Skin of body (tissue), 2 donors: Measurements from ENCODE around the gene CR1L. TPM values are rescaled to one million over a fixed set of nuclear protein-coding genes. Genes with fewer than 3 reads are reported as not detected.
"Not testable (repeated sequence)": the region's sequence is repeated elsewhere in the genome, so short reads cannot be mapped to it uniquely, and the experiment has no call there.

Source experiments
- DNase-seq: peaks from one replicate; lab custom pipeline; 2025; lab: John Stamatoyannopoulos, UW
- total RNA-seq: library from RNA; depleted of rRNA; stranded (reverse); fragments of >200 nt; gene quantifications from one replicate; pipeline ENCODE4 v1.2.3, GENCODE V29; 2014

CR1L gene
- total RNA-seq, 1 donor from 2014 or later = 1.6 TPM

DNA sequence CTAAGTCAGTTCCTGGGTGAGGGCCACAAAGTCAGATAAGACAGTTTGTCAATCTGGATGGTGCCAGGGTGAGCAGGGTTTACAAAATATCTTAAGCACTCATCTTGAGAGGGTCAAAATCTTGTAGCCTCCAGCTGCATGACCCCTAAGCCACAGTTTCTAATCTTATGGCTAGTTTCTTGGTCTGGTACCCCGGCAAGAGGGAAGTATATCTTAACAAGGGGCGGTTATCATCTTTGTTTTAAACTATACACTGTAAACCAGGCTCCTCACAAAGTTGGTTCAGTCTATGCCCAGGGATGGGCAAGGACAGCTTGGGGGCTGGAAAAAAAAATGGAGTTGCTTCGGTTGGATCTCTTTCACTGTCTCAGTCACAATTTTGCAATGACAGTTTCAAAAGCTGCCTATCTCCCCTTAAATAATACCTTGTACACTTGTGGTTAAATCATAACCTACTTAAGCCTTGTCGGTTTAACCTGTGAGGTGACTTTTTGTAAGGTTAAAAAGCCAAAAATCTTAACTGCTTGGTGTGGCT, 99.1 kb downstream of the CR1L start:
- DNase-seq = no peak

DNA sequence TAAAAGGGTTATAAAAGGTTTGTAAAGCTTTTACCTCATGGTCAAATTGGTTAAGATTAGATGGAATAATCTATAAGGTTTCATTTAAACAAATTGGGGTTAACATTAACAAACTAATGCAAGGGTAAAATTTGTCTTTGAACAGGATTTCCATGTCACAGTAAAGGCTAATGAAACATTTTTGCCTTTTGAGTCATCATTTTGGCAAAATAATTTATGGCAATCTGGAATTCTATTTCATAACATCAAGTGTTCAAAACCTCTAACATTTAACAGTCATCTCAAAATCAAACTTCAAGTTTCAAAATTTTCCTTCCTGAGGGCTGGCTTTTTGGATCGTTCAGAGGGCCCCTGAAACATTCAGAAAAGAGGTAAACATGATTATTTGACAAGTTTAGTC, 100.4 kb downstream of the CR1L start:
- no peak for DNase-seq

DNA sequence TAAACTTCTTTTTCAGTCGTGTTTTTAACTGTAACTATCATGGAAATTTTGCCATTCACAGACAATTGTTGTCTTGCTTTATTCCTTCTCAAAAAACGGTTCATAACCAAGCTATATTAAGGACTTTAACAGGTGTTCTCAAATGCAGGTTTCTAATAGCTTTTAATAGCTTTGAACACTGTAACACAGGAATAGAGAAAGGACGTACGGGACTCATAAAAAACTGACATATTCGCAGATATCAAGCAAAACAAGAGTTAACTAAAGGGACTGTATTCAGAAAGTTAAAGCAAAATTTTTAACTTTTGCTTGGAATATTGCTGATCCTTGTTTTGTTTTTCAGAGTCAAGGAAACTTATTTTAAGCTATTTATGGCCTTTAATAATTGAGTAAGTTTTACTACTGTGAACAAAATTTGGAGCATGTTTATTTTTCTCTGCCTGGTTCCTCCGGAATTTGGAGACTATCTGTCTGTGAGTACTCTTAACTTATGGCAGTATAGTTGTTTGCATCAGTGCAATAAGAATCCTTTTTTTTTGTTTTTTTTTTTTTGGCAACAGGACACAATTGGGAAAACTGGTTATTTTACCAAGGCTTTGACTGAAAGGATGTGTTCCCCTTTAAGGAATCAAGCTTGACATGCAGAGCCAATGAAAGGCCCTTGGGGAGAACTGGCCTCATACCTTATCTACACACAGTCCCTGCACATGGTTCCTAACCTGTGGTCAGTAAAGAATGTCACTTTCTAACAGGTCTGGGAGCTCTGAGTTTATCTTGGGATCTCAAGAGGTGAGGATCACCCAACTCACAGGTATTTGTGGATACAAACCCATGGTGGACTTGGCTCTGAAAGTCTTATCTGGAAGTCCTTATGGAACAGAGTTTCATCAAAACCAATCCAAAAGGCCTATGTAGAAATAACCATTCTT, 101.2 kb downstream of the CR1L start:
- DNase-seq = no peak

DNA sequence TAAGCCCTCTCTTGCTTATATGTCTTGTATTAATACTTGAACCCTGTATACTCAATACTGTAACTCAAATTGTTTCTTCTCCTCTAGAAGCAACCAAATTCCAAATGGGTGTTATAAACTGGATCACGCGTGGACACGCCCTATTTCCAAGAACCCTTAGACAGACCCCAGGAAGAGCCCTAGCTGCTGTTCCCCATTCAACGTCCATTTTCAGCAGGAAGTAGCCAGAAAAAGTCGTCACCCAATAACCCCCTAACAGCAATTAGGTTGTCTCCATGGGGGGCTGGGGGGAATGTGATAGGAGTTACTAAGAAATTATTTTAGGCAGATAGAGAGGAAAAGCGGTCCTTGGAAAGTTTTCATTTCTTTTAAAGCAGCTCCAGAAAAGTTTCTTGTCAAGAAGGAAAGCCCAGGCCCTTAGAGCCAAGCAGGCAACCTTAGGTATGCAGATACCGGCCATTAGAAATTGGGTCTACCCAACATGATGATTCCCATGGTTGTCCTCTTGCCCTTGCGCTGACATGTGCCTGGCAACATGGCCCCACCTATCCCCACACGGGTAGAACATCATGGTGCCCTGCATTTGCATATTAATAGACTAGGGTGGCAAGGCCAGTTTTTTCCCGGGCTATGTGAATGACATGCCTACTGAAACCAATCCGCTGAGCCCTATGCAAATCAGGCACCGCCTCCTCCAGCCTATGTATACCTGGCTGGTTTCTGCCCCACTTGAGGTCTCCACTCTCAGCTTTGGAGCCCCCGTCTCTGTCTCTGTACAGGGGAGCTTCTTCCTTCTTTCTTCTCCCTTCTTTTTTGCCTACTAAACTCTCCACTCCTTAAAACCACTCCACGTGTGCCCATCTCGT, 102.9 kb downstream of the CR1L start:
- DNase-seq = no peak

DNA sequence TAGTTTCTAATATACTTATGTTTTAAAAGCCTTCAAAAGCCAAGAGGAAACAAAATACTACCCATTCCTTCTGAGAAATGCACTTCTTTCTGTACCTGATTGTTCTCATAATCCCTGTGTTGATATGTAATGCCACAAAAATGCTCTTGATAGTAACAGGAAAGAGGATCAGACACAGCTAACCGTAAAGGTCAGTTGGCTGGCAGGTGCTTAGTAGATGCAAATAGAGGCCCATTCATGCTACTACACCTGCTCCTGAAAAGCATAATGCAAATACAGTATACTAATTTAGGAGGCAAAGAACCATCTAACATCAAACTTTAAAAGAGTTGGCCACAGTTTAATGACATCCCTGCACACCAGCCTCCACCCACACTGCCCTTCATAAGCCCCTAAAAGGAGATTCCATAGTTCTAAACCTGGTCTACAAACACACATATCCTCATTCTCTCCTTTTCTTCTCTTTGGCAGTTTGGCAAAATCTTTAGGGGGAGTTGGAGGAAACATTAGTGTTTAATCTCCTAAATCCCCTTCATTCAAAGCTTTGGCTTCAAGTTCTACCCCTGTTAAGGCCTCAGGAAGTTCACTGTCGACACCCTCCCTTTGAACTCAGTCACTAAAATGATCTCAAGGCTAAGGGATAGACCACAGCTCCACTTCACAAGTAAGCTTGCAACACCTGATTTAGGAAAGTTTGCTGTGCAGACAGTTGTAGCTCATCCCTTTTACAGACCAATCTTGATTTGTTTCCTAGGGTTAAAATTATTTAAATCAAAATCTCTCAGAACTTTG, 104.0 kb downstream of the CR1L start:
- no peak for DNase-seq

DNA sequence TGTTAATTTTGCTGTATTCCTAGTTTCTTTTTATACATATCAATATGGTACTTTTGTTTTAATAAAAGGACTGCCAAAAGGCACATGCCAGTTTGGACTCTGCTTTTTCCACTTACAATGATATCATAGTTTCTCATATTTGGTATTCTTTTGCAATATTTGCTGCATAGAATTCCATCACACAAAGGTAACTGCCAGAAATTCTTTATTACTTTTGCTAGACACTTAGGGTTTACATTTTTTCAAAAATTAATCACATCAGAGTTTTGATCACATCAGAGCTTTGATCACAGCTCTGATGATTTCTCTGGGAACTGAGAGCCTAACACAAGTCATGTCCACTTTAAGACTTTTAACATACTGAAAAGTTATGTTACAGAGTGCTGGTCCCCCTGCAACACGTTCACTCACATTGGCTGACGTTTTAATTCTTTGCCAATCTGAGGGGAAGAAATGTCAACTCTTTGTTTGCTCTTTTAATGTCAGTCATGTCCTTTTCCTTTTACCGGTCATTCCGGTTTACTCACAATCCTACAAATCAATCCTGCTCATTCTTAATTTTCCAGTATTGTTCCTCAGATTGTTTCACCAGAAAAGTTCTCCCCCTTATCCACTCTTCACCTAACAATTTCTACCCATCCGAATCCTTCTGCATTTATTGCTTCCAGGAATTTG, 105.8 kb downstream of the CR1L start:
- no peak for DNase-seq

DNA sequence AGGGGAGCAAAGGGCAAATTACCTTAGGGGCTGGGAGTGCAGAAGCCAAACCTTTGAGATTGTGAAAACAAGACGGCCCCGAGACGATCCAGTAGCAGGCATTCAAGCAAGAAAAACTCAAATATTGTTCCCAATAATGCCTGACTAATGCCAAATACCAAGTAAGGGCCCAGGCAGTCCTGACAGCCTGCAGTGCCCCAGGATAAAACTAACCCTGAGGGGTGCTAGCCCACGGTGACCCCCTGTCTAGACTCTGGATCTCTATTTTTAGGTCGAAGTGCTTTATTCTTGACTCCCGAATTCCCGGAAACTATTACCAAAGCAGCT, 106.5 kb downstream of the CR1L start:
- not testable (repeated sequence) for DNase-seq

DNA sequence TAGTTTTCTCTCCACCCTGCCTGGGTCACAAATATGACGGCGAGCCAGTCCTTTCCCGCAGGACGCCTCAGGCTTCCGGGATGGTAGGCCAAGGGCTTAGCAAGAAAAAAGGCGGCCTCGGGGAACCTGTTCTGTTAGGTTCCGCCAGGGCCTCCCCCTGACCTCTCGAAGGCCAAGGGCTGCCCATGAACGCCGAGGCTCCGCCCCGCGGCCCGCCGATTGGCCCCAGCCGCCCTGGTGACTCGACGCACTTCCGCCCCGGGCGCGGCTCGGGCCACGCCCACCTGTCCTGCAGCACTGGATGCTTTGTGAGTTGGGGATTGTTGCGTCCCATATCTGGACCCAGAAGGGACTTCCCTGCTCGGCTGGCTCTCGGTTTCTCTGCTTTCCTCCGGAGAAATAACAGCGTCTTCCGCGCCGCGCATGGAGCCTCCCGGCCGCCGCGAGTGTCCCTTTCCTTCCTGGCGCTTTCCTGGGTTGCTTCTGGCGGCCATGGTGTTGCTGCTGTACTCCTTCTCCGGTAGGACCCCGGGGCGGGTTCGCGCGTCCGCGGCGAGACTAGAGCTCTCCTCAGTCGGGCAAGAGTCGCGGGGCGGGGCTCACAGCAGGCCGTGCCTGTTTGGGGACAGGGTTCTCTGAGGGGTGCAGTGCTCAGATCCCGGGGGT, 107.0 kb downstream of the CR1L start, which contains the start of gene CD46:
Gene CD46 (plus strand): TSS at position 265 of the 666 bp plus-strand sequence. CDS start 159 bp downstream, at position 424.
- peak; percentile 85 for DNase-seq

DNA sequence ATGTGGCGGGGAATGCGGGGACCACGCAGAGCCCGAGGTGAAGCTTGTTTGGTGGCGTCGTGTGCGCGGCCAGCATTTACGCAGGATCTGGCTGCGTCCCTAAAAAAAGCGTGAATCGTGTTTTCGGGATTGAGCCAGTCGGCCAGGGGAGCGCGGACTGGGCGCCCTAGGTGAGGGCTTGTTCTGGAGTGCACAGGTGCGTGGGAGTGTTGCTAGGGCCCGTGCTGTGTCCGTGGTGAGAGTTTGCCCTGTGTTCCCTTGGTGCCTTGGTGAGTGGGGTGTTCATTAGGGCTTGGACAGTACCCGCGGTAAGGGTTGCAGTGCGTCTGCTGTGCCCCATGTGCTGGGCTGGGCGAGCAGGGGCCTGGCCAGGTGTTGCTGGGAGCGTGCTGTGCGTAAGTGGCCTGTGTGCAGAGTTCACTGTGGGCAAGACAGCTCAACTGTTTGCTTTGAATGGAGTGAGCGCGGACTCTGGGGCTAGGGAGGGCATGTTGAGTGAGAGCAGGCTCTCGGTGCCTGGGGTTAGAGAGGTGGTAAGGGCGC, 107.6 kb downstream of the CR1L start:
- no peak for DNase-seq

DNA sequence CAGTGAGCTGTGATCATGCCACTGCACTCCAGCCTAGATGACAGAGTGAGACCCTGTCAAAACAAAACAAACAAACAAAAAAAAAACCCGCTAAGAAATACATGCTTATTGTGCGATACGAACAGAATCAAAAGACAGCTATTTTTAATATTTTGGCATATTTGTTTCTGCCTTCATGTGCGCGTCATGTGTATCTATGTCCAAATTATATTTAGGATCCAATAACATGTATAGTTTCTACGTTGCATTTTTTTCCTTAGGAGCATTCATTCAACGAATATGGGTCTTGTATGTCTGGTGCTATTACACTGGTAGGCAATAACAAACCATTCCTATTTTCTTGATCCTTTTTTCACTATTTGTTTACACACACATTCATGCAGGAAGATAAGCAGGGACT, 108.7 kb downstream of the CR1L start:
- no peak for DNase-seq

DNA sequence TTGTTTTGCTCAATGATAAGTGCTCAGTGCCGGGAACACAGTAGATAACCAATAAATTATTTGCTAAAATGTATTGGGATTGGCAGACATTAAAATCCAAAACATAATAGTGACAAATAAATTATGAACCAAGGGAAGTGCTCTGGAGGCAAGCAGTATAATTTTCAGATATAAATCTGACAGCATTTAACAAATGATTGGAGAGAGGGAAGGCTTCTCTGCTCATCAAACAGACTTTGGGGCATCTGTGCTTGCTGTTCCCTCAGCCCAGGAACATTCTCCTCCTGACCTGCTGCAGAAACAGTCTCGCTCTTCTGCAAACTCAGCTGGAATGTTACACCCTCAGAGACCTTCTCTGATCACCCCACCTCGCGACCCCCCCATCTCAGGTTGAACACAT, 109.1 kb downstream of the CR1L start:
- DNase-seq = no peak

DNA sequence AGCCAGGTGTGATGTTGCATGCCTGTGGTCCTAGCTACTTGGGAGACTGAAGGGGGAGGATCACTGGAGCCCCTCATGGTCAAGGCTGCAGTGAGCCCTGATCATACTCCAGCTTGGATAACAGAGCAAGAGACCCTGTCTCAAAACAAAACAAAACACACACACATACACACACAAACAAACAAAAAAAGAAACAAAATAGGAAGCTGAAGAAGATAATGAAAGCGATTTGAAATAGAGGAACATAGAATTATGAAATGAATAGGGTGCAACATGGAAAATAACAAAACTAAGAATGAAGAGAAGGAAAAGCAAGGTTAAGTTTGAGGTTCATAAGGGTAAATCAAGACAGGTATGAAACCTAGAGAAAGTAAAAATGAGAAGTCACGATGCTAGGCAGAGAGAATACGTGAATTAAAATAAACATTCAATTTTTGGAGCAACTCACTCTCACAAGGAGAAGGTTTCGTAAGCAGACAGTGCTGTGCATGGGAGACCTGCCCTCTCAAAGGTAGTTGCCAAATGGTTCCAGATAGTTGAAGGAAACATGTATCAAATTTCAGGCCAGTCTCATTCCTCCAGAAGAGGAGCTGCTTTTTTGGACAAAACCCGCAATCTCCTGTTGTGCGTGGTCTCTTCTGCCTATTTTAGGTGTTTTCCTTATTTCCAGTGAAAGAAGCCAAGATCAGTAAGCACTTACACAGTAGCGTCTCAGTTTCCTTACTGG, 110.2 kb downstream of the CR1L start:
- no peak for DNase-seq

DNA sequence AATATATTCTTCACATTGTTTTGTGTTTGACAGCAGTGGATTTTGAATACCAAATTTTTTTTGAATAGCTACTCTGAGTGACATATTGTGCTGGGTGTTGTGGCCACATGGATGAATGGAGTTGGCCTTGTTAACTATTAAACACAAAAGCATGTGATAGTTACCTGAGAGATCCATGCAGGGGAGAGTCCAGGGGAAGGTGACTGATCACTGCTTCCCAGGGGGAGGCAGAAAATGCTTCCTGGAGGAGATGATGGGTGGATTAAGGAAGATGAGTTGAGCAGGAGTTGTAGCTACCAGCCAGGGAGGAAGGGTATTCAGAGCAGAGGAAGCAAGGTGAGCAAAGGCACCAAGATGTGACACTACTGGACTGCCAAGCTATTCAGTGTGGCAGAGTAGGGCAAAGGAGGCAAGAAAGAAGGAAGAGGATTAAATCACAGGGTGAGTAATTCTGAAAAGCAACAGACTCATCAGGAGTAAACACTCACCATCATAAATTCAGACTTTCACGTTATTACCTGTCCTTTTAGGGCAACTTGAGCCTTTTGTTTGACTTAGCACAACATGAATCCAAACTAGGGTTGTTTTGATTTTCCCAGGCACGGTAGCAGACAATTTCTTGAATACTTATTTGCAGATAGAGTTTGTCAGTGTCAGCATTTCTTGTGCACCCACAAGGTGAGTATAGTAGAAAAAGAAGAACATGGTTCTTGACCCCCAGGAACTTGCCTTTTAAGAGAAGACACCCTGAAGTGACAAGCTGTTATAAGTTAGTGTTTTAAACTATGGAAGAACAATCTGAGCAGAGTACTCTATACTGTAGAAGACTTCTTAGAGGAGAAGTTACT, 111.1 kb downstream of the CR1L start:
- no peak for DNase-seq

DNA sequence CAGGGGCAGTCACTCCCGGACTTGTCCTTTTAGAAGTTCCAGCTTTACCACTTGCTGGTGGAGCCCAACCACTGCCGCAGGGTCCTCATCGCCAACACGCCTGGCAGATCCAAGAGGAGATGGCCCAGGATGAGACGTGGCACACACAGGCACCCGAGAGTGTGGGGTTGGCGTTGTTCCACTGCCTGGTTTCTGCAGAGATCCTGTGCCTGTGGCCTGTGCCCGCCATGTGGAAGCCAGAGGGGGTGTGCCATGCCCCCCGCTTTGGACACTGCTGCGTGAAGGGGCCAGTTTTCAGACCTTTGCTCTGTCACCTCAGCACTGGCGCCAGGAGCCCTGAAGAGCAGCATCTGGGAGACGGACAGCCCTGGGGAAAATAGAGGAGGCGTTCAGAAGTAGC, 117.7 kb downstream of the CR1L start:
- no peak for DNase-seq

DNA sequence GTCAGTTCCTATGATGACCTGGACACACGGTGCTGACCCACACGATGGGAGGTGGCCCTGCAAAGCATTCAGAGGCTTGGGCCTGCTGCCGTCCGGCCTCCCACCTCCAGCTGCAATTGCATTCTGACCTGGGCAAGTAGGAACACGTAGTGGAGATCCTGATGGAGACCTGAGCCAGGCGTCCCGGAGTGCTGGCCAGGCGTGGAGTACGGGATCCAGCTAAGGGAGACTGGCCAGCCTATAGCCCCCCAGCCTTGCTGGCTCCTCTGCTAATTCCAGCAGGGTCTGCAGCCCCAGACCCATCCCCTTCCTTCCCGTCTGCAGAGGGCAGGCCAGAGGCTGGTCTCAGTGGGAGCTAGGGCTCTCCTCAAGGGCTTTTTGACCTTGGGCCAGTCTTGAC, 118.2 kb downstream of the CR1L start:
- no peak for DNase-seq

DNA sequence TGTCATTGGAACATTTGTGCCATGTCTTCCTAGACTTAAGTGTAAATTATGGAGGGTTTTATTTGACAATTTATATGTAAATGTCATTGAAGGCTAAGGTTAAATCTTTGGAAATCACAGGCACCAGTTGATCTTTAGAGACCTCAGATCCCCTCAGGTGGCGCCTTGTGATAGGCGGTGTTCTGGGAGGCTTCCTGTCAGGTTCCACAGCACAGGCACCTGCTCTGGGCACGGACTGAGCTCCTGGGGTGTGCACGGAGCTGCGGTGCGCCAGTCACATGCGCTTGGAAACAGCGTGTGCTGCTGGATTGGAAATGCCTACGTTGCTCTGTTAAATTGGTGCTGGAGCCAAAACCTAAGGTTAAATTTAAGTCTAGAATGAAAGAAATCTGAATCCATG, 119.0 kb downstream of the CR1L start:
- DNase-seq = no peak

DNA sequence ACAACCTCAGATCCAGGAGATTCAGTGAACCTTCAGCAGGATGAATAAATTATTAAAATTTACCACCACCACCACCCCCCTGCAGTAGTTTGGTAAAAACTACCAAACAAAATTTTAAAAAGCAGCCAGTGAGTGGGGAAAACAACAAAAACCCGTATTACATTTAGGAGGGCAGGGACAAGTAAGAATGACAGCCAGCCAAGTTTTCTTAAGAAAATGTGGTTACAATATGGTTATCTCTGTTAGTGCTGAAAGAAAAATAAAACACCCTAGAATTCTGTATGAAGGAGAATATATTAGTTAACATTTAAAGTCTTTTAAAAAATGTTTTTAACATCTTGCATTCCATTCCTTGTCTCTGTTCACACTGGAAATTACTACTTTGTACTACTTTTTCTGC, 121.6 kb downstream of the CR1L start:
- no peak for DNase-seq

DNA sequence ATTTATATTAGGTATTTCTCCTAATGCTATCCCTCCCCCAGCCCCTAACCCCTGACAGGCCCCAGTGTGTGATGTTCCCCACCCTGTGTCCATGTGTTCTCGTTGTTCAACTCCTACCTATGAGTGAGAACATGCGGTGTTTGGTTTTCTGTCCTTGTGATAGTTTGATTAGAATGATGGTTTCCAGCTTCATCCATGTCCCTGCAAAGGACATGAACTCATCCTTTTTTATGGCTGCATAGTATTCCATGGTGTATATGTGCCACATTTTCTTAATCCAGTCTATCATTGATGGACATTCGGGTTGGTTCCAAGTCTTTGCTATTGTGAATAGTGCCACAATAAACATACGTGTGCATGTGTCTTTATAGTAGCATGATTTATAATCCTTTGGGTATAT, 125.6 kb downstream of the CR1L start:
- not testable (repeated sequence) for DNase-seq
